Fibroblast of villous mesenchyme (primary cell): ENCODE data around the gene SIRPA. TPM values are rescaled to one million over a fixed set of nuclear protein-coding genes. Genes with fewer than 3 reads are reported as not detected.

Source experiments
- DNase-seq: peaks from one replicate; pipeline ENCODE4 v3.0.0-alpha.2; 2010; ENCODE audit warnings: low read depth
- H3K4me3 ChIP-seq: 2 replicates; pipeline ENCODE4 v1.5.1; 2011; ENCODE audit warnings: low read depth, mild to moderate bottlenecking, low read length
- CTCF ChIP-seq: IDR thresholded peaks from 2 replicates; pipeline ENCODE4 v1.5.1; 2012; ENCODE audit warnings: low read depth, mild to moderate bottlenecking, low read length; ENCODE audit not compliant: insufficient read depth
- total RNA-seq: library from RNA; depleted of rRNA; stranded (reverse); fragments of >200 nt; gene quantifications from 2 replicates; pipeline ENCODE4 v1.2.3, GENCODE V29; 2012

The SIRPA gene
- total RNA-seq, 1 donor, result 3.9 TPM

- DNase-seq, result no peak
- H3K4me3 ChIP-seq, result no peak overlapping the region
- TF ChIP-seq CTCF, result no peak
Observed at GRCh38 chr20:1939270-1939595, 44.0 kb downstream of the SIRPA start.

DNA sequence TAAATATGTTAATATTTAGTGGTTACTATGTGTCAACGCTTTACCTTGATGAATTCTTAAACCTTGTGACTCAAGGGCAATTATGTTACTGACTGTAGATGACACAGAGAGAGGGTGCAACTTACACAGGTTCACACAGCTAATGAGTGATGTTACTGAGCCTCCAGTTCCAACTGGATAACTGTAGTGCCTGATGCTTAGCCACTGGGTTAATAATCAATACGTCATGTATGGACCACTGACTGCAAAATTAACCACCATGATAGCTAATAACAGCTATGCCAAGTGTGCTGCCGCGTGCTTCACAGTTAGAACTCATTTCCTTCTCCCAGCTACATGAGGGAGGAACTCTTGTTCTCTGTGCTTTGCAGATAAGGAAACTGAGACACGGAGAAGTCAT is 45.4 kb downstream of the SIRPA start:
- no peak for DNase-seq
- TF ChIP-seq CTCF, result no peak
- no peak overlapping the region for H3K4me3 ChIP-seq

DNA sequence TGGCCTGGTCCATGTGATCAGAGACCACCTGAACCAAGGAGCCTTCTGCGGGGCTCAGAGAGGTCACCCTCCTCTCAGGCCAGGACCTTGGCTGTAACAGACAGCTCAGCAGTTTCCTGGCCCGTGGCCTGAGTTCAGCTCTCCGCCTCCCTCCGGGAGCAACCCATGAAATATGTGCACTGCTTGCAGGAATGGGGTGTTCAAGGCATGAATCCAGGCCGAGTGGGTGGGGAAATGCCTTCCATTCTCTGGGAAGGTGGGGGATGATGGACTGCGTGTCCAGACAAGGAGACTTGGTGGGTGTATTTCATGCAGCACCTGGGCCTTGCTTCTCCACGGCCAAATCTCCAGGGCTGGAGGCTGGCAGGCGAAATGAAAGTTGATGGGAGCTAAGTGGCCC is 46.0 kb downstream of the SIRPA start:
- no peak overlapping the region for H3K4me3 ChIP-seq
- DNase-seq, result no peak

GRCh38 chr20:1942061-1942460 is 46.9 kb downstream of the SIRPA start:
- no peak overlapping the region for H3K4me3 ChIP-seq
- DNase-seq, result no peak
- TF ChIP-seq CTCF, result no peak

More for the DNA sequence above, 46.0 kb downstream of the SIRPA start:
- no peak for TF ChIP-seq CTCF

- no peak for DNase-seq
- H3K4me3 ChIP-seq, result no peak overlapping the region
- no peak for TF ChIP-seq CTCF
Observed at GRCh38 chr20:1942486-1943274, 47.5 kb downstream of the SIRPA start.

DNA sequence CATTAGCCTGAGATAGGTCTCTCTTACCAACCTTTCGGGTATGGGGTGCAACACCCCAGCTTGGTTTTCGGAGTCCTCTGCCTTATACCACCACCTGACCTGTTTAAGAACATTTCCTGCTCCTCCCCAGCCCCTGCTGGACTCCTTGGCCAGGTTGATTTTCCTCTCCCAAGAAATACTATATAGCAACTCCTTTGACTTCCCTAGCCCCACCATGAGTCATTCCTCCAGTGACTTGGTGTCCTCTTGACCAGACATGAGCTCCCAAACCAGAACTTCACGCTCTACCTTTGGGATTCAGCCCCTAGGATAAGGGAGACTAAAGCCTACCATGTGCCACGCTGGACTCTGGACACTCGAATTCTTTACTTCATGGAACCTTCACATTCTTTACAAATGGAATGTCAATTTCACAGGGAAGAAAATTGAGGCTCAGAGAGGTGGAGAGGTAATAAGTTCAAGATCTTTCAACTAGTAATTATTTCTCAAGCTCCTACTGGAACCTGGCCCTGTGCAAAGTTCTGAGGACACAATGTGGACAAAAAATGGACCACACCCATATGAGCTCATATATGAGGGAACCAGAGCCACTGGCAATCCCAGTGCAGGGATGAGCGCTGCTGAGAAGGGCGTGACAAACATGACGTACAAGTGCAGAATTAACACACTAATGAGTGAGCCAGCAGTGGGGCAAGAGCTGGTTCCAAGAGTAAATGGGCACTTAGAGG is 48.2 kb downstream of the SIRPA start:
- no peak overlapping the region for H3K4me3 ChIP-seq
- no peak for TF ChIP-seq CTCF
- peak; percentile 19 for DNase-seq
